CD4-positive, alpha-beta T cell treated with Interleukin-4 for 1 hour (primary cell): ENCODE measurements around the gene PPME1.
A peak's percentile ranks its signal among the peaks of the same experiment; 100 is the strongest.

ENCODE experiments used
- DNase-seq, 2 donors: peaks; one replicate each; pipeline ENCODE4 v3.0.0-alpha.2; 2020 to 2022

Gene PPME1

GRCh38 chr11:74233683-74234082 lies 62.6 kb downstream of the PPME1 start:
- no peak for DNase-seq

DNA sequence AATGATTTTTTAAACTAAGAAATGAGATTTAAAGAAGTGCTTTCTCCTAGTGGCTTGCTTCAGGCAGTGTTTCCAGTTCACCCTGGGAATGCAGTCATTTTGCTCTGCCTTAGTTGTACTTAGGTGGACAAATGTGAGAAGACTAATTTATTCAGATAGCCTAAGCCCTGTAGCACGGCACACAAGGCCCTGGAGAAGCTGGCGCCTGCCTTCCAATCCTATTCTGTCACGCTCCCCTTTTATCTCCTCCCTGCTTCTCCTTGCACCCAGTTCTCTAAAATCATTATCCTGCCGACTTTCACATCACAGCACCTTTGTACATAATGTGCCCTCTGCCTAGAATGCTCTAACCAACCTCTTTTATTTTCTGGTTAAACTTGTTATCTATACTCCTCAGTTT lies 64.0 kb downstream of the PPME1 start:
- DNase-seq, result no peak

DNA sequence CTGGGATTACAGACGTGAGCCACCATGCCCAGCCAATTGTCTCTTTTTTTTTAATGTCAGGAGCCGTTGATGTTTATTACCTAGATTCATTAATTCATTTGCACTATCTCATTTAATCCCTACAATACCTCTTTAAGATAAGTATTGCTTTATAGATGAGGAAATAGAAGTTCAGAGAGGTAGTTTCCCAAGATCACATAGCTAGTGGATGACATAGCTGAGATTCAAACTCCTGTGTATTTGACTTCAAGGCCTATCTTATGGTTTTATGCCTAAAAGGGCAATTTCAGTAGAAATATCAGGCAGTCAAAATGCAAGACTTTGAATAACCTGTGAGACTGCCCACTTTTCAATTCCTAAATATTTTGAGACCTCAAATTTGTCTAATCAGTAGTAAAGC lies 66.5 kb downstream of the PPME1 start:
- DNase-seq, result no peak

GRCh38 chr11:74238243-74238642 lies 67.2 kb downstream of the PPME1 start:
- DNase-seq, result no peak

DNA sequence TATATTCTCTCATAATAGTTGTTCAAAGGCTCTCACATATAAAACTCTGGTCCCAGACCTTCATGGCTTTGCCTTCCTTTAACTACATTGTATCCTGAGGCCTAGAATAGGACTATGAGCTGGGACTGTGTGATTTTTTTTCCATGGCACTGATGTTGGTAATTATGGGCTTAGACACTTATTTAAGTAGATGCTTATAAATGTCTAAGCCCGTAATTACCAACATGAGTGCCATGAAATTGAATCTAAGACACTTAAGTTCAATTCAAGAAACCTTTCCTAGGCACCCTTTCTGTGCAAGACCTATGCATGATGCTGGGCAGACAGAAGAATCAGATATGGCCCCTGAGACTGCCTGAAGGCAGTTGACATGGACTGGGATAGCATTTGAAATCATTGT lies 77.4 kb downstream of the PPME1 start:
- DNase-seq, result no peak

DNA sequence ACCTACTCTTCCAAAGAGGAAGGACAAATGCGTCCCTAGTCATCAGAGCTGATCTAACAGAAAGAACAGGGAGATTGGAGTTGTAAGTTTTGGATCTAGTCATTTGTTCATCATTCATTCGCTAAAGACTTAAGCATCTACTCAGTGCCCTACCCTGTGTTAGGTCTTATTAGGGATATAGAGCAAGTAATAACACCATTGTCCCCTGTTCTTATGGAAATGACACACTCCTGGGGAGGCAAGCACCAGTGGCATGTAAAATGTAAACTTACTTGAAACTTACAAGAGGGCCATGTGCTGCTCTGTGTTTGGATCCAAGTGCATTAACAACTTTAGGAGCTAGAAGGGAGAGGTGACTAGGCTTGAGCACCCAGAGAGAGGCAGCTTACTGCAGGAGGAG lies 78.4 kb downstream of the PPME1 start:
- no peak for DNase-seq

DNA sequence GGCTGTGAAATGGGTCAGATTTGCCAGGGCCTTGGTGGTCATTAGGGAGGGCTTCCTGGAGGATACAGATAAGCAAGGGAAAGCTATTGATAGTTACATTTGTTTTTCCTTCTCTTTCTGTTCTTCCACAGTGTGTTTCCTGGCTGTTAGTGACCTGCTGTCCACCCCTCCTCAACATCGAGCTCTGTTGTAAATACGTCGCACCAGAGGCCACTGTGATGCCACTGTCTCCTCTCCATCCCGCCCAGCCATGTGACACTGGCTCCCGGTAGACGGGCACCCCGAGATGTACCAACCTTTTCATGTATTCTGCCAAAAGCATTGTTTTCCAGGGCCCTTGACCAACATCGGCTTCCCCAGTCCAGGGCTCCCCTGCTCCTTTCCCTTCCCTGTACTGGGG lies 82.3 kb downstream of the PPME1 start:
- DNase-seq, result no peak

GRCh38 chr11:74255741-74256375 lies 84.8 kb downstream of the PPME1 start:
- peak; percentile 62 to 63 for DNase-seq

DNA sequence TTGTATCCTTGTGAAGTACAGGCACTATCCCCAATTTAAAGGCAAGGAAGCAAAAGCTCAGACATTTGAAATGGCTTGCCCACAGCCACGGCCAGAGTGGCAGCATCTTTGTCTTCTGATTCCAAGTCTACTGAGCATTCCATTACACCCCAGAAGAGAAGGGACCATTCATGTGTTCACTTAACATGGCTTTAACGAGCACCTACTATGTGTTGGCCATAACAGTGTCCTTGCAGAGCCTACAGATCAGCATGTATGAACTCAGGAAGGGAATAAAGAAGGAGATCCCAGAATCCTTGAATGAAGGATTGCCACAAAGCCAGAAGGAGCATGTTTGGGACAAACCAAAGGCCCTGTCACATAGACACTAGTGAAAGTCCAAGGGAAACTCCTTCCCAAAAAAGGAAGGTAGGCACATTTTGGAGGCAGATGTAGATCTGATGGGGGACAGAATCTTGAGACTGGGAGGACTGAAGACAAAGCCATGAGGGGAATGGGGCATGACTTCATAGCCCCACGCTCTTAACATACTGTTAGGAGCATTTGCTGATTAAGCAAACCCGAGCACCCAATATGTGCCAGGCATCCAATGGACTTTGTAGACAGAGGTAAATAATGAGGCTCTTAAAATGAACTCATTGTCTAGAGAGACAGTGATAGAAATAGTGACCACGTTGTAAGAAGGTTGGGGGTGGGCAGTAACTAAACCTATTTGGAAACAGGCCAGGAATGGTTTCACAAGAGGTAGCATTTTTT lies 85.5 kb downstream of the PPME1 start:
- no peak for DNase-seq

- no peak for DNase-seq
Measured at GRCh38 chr11:74257959-74258553, 87.0 kb downstream of the PPME1 start.

GRCh38 chr11:74262725-74263124 lies 91.6 kb downstream of the PPME1 start:
- no peak for DNase-seq

GRCh38 chr11:74265256-74265655 lies 94.2 kb downstream of the PPME1 start:
- no peak for DNase-seq

DNA sequence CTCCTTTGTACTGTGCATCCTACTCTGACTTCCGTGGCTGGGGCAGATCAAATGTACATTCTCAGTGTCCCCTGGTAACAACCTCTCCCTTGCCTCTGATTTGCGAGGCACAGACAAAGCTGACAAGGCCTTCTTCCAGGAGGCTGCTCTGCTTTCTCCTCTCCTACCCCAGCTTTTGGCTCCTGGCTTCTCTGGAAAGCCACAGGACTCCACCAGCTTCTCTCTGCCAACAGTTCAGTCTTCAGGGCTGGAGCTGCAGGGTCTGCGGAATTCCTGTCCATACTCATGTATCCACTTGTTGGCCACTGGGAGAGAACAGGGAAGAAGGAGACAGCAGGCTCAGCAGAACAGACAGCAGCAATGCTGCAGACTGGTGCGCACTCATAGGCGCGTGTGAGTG lies 95.9 kb downstream of the PPME1 start:
- DNase-seq, result no peak

DNA sequence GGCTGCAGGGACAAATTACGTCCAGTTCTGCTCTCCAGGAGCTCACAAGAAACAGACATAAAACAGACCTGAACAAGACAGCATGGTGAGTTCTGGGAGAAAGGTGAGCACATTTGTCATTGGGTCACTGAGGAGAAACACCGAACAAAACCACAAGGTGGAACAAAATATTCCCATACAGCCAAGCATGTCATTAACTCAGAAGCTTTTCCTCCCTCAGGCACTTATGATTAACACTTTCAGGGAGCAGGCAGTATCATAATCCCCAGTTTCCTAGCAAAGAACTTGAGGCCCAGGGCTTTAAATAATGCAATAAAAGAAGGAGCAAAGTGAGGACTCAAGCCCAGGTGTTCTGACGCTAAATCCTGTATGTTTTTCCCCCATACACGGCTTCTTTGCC lies 97.4 kb downstream of the PPME1 start:
- no peak for DNase-seq

DNA sequence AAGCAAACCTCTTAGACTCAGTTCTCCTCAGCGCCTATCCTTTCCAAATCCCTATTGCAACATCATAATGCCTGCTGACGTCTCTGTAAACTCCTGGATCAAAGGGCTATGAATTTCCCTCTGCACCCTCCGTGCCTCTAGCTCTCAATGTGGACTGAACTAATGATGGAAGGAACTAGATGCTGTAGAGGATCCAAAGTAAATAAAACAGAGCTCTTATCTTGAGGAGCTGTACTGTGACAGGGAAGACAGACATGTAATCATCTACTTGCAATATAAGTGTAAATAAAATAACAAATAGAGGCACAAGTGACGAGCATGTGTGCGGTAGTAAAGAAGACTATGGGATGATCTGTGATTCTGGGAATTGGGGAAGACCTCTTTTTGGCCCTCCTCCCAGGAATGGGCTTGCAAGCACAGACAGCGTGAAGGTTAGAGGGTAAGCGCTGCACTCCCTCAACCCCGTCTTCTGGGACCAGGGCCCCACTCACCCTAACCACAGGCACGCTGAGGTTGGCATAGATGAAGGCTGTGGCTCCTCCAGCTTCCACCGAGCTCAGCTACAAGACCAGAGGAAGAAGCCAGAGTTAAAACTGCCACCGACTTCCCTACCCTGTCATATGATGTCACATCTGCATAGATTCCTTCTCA lies 98.2 kb downstream of the PPME1 start:
- DNase-seq, result no peak

- DNase-seq, result no peak
Measured at GRCh38 chr11:74272276-74272675, 101.2 kb downstream of the PPME1 start.

DNA sequence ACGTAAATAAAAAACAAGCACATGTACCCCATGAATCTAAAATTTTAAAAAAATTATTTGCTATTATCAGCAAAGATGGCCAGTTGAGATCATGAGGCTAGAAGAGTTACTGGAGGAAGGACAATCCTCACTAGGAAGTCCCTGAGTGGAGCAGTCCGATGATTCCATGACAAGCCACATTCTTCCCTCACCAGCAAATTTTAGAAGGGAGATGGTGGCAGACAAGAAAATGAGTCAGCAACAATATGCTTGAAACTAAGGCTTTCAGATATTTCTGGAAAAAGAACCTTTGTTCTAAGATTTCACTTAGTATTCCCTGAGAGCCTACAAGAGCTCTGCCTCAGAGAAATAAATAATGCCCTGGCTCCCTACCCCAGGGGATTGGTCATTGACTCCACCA lies 105.5 kb downstream of the PPME1 start:
- DNase-seq, result no peak

GRCh38 chr11:74278103-74278502 lies 107.0 kb downstream of the PPME1 start:
- DNase-seq, result no peak

GRCh38 chr11:74278721-74279161 lies 107.7 kb downstream of the PPME1 start:
- no peak for DNase-seq

DNA sequence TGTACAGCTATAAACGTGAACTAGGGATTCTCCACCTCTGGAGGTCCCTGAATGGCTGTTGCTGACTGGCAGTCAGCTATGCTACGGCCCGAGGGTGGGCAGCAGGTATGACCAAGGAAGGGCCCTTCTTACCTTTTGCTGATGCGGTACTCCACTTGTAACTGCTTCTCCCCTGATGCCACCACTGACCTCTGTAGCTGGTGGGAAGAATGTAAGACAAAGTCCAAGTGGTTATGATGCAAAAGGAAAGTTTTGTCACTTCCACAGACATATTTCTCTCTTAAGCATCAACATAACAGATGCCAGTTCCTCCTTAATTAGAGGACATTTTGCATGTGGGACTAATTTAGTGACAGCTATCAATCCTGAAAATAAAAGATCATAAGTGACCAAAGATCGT lies 108.2 kb downstream of the PPME1 start:
- no peak for DNase-seq

DNA sequence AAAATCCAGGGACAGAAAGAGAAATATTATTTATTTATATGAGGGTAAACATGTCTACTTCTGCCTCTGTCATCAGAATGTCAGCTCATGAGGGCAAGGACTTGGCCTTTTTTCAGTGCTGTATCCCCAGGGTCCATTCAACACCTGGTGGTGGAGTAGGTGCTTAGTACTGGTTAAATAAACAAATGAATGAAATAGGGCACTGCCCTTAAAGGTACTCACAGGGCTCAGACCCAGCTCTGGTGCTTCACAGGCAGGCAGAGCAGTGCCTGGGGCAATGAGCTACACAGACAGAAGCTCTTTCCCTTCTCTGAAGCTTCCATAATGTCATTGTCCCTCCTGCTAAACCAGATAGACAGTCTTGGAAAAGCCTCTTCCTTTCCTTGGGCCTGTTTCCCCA lies 109.4 kb downstream of the PPME1 start:
- DNase-seq, result no peak

DNA sequence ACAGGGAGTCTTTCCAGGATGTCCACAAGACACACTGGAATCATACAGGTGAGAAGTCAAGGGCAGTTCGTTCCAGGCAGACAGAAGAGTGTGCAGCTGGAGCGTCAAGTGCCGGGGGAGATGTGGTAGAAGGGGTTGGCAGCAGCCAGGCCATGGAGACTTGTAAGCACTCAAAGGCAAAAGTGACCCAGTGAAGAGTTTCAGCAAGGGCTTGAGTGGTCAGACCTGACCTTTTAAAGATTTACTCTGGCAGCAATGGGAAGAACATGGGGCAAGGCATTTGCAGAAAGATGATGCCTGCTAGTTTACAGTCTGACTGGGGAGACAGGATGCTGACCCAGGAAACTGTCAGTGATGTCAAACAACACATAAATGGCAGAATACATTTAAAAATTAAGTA lies 111.3 kb downstream of the PPME1 start:
- DNase-seq, result no peak

GRCh38 chr11:74282914-74283371 lies 111.9 kb downstream of the PPME1 start:
- DNase-seq, result no peak
